ENCODE data around the gene VIPAS39. TPM values are rescaled to one million over a fixed set of nuclear protein-coding genes. Genes with fewer than 3 reads are reported as not detected.
A peak's percentile ranks its signal among the peaks of the same experiment; 100 is the strongest.

The VIPAS39 gene
- total RNA-seq, 1 donor from 2014 or later = 29.7 TPM

GRCh38 chr14:77475432-77476115 is 18.2 kb upstream of the VIPAS39 start:
- H3K9me3 Mint-ChIP-seq = no peaks in the 10 kb centered on the region
- peaks cover 8% of the 10 kb centered on the region for H3K27me3 Mint-ChIP-seq (ENCODE audit: insufficient read depth, low read depth)
- H4K20me1 ChIP-seq (ENCODE audit: low read depth) = no peaks in the 10 kb centered on the region
- no peaks in the 10 kb centered on the region for H3F3A ChIP-seq (ENCODE audit: low read depth)
- TF ChIP-seq CTCF (IDR thresholded peaks at IDR 0.05) = no peak
- no peaks in the 10 kb centered on the region for H3K79me2 ChIP-seq (ENCODE audit: low read depth)
- H2AFZ ChIP-seq (replicated peaks) = no peak overlapping the region
- no peaks in the 10 kb centered on the region for H3K36me3 ChIP-seq
- no peak overlapping the region for H3K4me2 ChIP-seq
- peak overlapping the region; percentile 72 for H3K27ac Mint-ChIP-seq
- no peaks in the 10 kb centered on the region for H3K4me1 Mint-ChIP-seq
- no peak overlapping the region for H3K9ac ChIP-seq
- H3K4me3 ChIP-seq = no peak overlapping the region
- no peak overlapping the region for H3K4me3 Mint-ChIP-seq
- no peaks in the 10 kb centered on the region for H3K27me3 ChIP-seq
- H3K36me3 Mint-ChIP-seq = no peaks in the 10 kb centered on the region
- H3K4me1 ChIP-seq = peaks cover 2% of the 10 kb centered on the region
- DNase-seq (ENCODE audit: low spot score) = no peak
- no peaks in the 10 kb centered on the region for H3K9me3 ChIP-seq (ENCODE audit: low read depth)
- H3K27ac ChIP-seq = no peak overlapping the region

- peaks cover 2% of the 10 kb centered on the region for H3K4me1 ChIP-seq
- no peak overlapping the region for H3K9ac ChIP-seq
- H3K4me3 ChIP-seq = no peak overlapping the region
- H3F3A ChIP-seq (ENCODE audit: low read depth) = peaks cover 1% of the 10 kb centered on the region
- Mint-ChIP-seq H3K9me3 (no peaks in the 10 kb centered on the region), H3K36me3 (no peaks in the 10 kb centered on the region), H3K4me1 (no peaks in the 10 kb centered on the region), H3K27me3 (ENCODE audit: insufficient read depth, low read depth) (peaks cover 8% of the 10 kb centered on the region), H3K4me3 (no peak overlapping the region), H3K27ac (no peak overlapping the region)
- TF ChIP-seq CTCF (IDR thresholded peaks at IDR 0.05) (no peak), EZH2 (IDR thresholded peaks at IDR 0.05) (no peak), EZH2phosphoT487 (IDR thresholded peaks at IDR 0.05) (no peak)
- no peak for DNase-seq (ENCODE audit: low spot score)
- H3K9me3 ChIP-seq (ENCODE audit: low read depth) = no peaks in the 10 kb centered on the region
- no peak overlapping the region for H3K4me2 ChIP-seq
- H3K36me3 ChIP-seq = no peaks in the 10 kb centered on the region
- no peak overlapping the region for H2AFZ ChIP-seq (replicated peaks)
- H3K79me2 ChIP-seq (ENCODE audit: low read depth) = no peaks in the 10 kb centered on the region
- H3K27ac ChIP-seq = no peak overlapping the region
- H4K20me1 ChIP-seq (ENCODE audit: low read depth) = no peaks in the 10 kb centered on the region
- H3K27me3 ChIP-seq = no peaks in the 10 kb centered on the region
Measured at GRCh38 chr14:77474479-77475177, 17.2 kb upstream of the VIPAS39 start.

- no peak overlapping the region for H3K4me3 Mint-ChIP-seq
- TF ChIP-seq EZH2 (IDR thresholded peaks at IDR 0.05) = no peak
- TF ChIP-seq EZH2phosphoT487 (IDR thresholded peaks at IDR 0.05) = no peak
- TF ChIP-seq CTCF (IDR thresholded peaks at IDR 0.05) = no peak
- H3K9me3 Mint-ChIP-seq = no peaks in the 10 kb centered on the region
- no peak overlapping the region for H2AFZ ChIP-seq (replicated peaks)
- H3F3A ChIP-seq (ENCODE audit: low read depth) = peaks cover 8% of the 10 kb centered on the region
- H3K4me3 ChIP-seq = no peak overlapping the region
- no peak overlapping the region for H3K27ac Mint-ChIP-seq
- H3K27me3 Mint-ChIP-seq (ENCODE audit: insufficient read depth, low read depth) = peaks cover 8% of the 10 kb centered on the region
- no peaks in the 10 kb centered on the region for H3K9me3 ChIP-seq (ENCODE audit: low read depth)
- peaks cover 2% of the 10 kb centered on the region for H3K4me1 ChIP-seq
- no peak overlapping the region for H3K4me2 ChIP-seq
- H3K27ac ChIP-seq = no peak overlapping the region
- H3K36me3 ChIP-seq = no peaks in the 10 kb centered on the region
- no peak for DNase-seq (ENCODE audit: low spot score)
- H3K27me3 ChIP-seq = no peaks in the 10 kb centered on the region
- no peaks in the 10 kb centered on the region for H4K20me1 ChIP-seq (ENCODE audit: low read depth)
- peaks cover 5% of the 10 kb centered on the region for H3K36me3 Mint-ChIP-seq
- no peak overlapping the region for H3K9ac ChIP-seq
- H3K4me1 Mint-ChIP-seq = no peaks in the 10 kb centered on the region
- H3K79me2 ChIP-seq (ENCODE audit: low read depth) = no peaks in the 10 kb centered on the region
Measured at GRCh38 chr14:77473921-77474320, 16.5 kb upstream of the VIPAS39 start.

Measured in neural progenitor cell (in vitro differentiated cells).